GM13976 (cell line): Measurements from ENCODE around the gene KRTAP4-4.

Experiments used
- DNase-seq: peaks from one replicate; pipeline ENCODE4 v3.0.0; 2012; ENCODE audit warnings: low spot score
- CTCF ChIP-seq: IDR thresholded peaks from 2 replicates; pipeline ENCODE4 v1.5.1; 2012; ENCODE audit warnings: borderline replicate concordance, mild to moderate bottlenecking; ENCODE audit not compliant: insufficient read depth; ENCODE audit errors: extremely low read depth, missing control alignments, control extremely low read depth
- in situ Hi-C: fragments of 300-500 bp; cut with MboI; formaldehyde crosslinking; loops from one replicate; pipeline ENCODE4 v1.12.0; 2022; ENCODE audit warnings: low sequenced_read_pairs, mixed read lengths, inconsistent platforms; ENCODE audit not compliant: unreplicated experiment

The KRTAP4-4 gene

GRCh38 chr17:41184480-41184961, 24.0 kb upstream of the KRTAP4-4 start, which contains the start of gene KRTAP4-1:
Gene KRTAP4-1, minus strand, starts transcription at chr17:41184911. Its CDS starts 57 bp downstream, at chr17:41184854.
- in situ Hi-C loops, result no loop called here

GRCh38 chr17:41178843-41179616, 18.5 kb upstream of the KRTAP4-4 start:
- in situ Hi-C loops, result no loop called here
- no peak for DNase-seq
- TF ChIP-seq CTCF, result no peak

More at GRCh38 chr17:41184480-41184961, 24.0 kb upstream of the KRTAP4-4 start, which contains the start of gene KRTAP4-1:
- no peak for TF ChIP-seq CTCF
- DNase-seq, result no peak

- no peak for DNase-seq
- TF ChIP-seq CTCF, result no peak
- in situ Hi-C loops, result no loop called here
Measured at GRCh38 chr17:41178341-41178740, 17.8 kb upstream of the KRTAP4-4 start.

- in situ Hi-C loops, result no loop called here
Measured at GRCh38 chr17:41177727-41178271, 17.3 kb upstream of the KRTAP4-4 start, which contains the start of gene KRTAP4-2. Gene KRTAP4-2, minus strand, starts transcription at chr17:41178221. Its CDS starts 57 bp downstream, at chr17:41178164.

GRCh38 chr17:41176744-41177387, 16.3 kb upstream of the KRTAP4-4 start:
- no peak for DNase-seq
- no peak for TF ChIP-seq CTCF
- in situ Hi-C loops, result no loop called here

More at GRCh38 chr17:41177727-41178271, 17.3 kb upstream of the KRTAP4-4 start, which contains the start of gene KRTAP4-2:
- DNase-seq, result no peak
- no peak for TF ChIP-seq CTCF

- no peak for TF ChIP-seq CTCF
- in situ Hi-C loops, result no loop called here
- DNase-seq, result no peak
Measured at GRCh38 chr17:41171886-41172285, 11.3 kb upstream of the KRTAP4-4 start.
